GM18508 (cell line): Measurements from ENCODE around the gene ATP5MG.

Source experiments
- ATAC-seq: cut with Tn5 transposase; IDR thresholded peaks from one replicate; pipeline ENCODE4 v1.9.1; 2021; ENCODE audit warnings: moderate number of reproducible peaks; ENCODE audit not compliant: insufficient read depth, unreplicated experiment

ATP5MG gene

DNA sequence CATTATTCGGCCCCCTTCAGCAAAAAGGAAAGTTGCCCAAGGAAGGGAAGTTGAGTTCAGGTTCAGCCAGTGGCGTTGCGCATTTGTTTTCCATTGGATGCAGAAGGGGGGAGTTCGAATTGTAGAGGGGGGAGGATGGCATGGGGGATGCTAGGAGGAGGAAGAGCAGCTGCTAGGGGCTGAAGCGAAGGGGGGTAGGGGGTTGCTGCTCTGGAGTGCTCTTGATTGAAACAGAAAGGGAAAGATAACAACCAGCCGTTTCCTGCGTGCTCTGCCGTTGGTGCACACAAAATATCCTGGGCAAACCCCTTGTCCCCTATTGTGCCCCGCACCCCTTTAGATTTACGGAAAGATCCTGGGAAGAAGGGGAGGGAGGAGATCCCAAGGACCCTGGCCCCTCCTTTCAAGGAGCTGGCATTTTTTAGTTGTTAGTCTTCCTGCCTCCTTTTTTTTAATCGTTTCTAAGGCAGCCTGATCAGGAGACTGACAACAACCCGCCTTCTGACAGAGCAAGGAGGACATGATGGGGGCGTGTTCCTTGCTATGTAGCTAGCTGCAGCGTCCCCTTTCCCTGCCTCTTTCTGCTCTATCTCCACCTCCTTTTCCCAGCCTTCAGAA is 37.0 kb downstream of the ATP5MG start:
- no peak for ATAC-seq

DNA sequence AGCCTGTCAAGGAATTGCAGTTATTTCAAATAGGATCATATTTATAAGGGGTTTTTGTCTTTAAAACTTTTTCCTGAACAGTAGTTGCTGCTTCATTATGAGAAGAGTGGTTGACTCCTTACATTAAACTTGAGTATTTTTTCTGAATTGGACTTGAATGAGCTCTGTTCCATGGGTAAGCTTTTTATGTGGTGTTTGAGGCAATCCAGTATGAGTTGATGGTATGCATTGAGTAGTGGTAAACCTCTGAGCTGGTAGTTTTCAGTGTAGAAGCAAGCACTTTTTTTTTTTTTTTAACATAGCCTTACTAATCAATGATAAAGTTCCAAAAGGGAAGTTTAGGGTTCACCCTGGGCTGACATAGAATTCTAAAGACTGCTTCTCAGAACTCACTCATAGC is 38.2 kb downstream of the ATP5MG start:
- ATAC-seq: no peak

DNA sequence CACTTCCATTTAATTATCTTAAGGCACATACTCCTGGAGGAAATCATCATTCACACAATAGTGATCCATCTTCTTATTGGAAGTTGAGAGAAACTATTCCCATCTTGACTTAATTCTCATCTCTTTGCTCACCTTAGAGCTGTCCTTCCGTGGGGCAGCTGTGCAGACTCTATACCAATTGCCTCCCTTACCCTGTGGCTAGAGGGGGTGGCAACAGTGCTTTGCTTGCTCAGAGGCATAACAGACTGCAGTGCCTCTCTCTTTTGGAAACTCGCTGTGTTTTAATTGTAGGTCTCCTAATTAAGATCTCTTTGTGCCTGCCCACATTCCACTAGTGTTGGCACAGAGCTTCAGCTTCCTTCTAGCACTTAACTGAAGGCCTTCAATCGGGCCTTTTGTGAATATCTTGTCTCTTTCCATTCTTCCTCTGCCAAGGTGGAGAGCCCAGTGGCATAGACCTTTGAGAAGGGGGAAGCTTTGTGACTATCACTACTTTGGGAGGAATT is 40.4 kb downstream of the ATP5MG start:
- no peak for ATAC-seq

DNA sequence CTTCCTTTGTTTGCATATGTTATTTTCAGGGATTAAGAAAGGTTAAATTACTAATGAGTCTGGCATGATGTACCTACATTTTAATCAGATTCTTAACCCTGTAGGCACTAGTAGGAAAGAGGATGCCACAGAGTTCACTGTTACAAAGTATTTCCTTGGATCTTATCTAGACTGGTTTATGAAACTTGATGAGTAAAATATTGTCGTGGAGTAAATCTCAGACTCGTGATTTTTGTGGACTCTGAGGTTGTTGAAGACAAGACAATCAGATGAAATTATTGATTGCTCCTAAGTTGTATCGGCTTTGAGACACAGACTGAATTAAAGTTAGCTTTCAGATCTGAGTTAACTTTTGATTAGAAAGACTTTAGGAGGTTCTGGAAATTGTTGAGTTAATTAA is 40.9 kb downstream of the ATP5MG start:
- ATAC-seq: no peak

DNA sequence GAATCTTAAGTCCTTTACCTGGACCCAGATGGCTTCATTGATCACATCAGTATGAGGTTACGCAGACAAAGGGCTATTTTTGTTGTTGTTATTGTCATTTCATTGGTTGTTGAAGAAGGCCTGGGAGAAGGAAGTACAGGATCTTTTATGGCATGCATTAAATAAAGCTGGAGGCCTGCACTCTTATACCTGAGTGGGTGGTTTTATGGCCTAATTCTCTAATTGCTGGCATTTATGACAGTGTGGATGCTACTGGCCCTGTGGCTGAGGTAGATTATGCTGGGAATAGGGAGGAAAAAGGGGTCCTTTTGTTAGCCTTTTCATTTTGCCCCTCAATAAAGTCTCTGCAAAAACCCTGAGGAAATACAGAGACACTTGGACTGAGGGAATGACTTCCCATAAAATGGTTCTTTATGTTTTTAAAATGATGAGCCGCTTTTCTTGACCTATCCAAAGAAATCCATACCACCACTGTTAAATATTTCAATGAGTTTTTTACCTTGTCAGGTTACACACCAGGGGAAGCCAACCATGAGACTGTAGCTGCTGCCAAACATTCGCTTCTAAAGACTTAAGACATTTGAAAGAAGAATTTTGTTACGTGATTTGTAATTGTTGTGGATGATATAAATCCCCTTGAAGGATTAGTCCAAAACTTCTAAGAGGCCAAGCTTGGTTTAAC is 41.6 kb downstream of the ATP5MG start:
- no peak for ATAC-seq

DNA sequence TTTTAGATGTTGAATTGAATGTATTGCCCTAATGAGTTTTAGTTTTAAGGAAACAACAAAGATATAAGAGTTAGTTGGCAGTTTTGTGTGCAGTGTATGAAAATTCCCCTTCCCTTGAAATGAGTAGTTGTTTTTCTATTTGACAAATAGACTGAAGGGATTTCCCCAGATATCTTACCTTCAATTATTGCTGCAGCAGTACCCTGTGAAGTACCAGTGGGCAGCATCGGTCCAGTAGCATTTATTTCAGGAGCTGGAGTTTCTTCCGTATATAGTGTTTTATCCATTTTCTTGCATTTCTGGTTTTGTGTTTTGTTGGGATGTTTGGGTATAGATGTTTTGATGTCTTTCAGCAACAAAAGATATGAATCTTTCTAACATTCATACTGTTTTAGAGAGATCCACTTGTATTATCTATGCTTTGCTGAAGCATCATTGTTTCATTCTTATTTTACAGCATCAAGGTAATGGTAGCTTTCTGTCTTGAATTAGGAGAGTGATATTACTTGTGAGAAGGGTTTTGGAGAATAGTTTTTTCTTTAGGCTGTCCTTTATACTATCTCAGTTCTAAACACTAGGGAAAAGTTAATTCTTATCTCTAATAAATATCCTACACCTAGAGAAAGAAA is 42.3 kb downstream of the ATP5MG start:
- no peak for ATAC-seq

DNA sequence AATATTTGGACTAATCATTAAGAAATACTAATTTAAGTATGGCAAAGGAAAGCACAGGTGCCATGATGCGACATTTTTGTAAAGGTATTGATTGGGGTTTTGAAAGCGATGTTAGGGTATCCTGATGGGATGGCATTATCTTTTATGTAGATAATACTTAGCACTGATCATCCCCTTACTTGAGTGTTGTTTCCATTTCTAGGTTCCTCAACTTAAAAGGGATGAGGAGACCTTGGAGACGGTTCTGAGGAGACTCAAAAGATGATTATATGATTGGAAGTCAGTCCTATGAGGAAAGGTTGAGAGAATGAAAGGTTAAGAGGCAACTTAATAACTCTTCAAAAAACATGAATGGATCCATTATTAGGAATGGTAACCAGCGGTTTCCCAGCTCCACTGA is 46.0 kb downstream of the ATP5MG start:
- ATAC-seq: no peak

DNA sequence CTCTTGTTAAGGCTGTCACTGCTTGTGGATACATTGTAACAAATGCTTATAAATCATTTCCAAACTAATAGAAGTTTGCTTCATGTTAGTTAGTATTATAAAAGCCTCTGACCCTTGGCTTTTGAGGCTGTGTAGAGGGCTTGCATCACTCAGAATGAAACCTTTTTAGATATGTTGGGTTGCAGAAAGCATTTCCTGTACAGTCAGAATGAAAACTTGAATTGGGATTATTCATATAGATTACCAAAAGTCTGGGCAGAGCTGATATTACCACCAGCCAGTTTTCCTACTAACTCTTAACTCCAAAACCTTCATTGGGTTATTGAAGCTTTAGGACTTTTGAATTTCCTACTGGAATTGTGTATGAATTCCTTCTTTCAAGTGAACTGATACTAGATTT is 46.9 kb downstream of the ATP5MG start:
- peak; percentile 59 for ATAC-seq

DNA sequence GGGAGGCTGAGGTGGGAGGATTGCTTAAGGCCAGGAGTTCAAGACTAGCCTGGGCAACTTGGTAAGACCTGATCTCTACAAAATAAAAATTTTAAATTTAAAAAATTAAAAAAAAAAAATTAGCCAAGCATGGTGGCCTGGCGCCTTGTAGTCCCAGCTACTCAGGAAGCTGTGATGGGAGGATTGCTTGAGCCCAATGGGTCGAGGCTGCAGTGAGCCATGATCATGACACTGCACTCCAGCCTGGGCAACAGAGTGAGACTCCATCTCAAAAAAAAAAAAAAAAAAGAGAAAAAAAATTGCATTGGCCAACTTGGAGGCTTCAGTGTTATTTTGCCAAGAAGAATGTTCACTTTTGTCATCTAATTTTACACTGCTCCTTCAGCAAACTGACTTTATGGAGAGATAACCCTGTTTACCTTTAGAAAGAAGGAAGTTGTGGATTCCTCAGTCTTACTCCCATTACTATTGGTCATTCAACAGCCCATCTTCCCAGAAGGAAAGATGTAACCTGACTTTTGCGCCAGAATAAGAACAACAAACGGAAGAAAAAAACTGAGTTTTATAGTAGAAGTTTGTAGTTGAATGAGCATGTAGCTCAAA is 48.0 kb downstream of the ATP5MG start:
- ATAC-seq: no peak

DNA sequence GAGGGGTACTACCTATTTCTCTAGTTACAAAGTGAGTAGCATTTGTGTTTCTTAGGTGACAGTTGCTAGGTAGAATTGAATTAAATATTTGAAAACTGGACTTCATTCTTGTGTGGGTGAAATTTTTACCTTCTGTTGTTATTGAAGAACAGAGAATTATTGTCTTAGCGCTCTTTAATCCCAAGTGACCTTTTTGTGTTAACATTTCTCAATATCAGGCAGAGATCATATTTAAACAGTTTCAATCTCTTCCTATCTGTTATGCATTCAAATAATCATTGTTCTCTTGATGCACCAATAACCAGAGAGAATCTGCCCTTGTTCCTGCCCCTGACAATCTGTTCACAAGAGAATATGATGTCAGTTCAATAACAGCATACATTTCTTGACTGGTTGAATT is 49.0 kb downstream of the ATP5MG start:
- ATAC-seq: no peak
